Stimulated activated CD8-positive, alpha-beta memory T cell treated with anti-CD3 and anti-CD28 coated beads, Interleukin-4, amount 100 ng/mL, for 4 hours (primary cell): ENCODE data around the gene CBS.
"Not testable (repeated sequence)": the region's sequence is repeated elsewhere in the genome, so short reads cannot be mapped to it uniquely, and the experiment has no call there.

Experiments used
- DNase-seq, 2 donors: peaks; one replicate each; pipeline ENCODE4 v3.0.0-alpha.2; 2020; ENCODE audit warnings: low read depth in 2 of 2, low spot score in 1 of 2

CBS gene

DNA sequence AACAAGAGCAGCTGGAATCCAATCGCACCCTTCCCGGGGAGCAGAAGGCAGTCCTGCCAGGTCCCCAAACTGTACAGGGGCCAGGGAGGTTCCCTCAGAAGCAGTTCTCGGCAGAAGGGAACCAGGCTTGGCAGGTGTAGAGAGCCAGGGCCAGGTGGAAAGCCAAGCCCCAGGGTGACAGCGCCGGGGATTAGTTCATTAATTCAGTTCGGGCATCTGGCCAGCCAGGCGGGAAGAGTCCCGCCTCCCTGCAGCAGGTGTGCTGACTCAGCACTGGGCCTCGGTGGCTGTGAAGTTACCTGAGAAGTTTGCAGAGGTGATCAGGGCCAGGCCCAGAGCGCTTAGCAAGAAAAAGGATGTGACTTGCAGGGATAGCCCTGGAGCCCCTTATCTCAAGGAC is 6.0 kb downstream of the CBS start:
- not testable (repeated sequence) for DNase-seq

GRCh38 chr21:43068065-43068464 is 7.6 kb downstream of the CBS start:
- not testable (repeated sequence) for DNase-seq

DNA sequence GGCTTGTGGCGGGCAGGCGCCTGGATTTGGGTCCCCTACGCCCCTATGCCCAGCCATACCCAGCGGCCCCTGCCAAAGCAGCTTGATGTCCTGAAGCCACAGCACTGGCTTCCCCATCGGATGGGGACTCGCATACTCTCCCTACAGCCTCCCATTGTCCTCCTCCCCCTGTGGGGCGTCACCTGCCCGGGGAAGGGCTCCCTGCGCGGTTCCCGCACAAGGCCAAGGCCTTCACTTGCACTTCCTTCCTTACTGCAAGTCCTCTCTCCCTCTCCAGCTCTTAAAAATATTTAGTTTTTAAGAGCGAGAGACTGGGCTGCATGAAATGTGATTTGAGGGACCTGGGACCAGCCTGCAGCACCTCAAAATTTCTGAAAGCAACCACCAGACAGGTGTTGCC is 8.9 kb downstream of the CBS start:
- DNase-seq = not testable (repeated sequence)

DNA sequence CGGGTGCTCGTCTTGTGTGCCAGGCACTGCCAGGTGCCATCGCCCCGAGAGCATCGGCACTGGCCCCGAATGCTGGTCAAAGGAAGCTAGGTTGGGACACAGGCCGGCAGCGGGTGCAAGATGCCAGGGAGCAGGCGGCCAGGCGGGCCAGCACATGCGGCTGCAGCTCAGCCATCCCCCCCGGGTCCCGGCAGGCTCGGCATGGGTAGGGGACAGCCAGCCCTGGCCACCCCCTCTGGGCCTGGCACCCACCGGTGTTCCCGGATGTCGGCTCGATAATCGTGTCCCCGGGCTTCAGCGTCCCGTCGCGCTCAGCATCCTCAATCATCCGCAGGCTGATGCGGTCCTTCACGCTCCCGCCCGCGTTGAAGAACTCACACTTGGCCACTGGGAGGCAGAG is 9.6 kb downstream of the CBS start:
- not testable (repeated sequence) for DNase-seq

DNA sequence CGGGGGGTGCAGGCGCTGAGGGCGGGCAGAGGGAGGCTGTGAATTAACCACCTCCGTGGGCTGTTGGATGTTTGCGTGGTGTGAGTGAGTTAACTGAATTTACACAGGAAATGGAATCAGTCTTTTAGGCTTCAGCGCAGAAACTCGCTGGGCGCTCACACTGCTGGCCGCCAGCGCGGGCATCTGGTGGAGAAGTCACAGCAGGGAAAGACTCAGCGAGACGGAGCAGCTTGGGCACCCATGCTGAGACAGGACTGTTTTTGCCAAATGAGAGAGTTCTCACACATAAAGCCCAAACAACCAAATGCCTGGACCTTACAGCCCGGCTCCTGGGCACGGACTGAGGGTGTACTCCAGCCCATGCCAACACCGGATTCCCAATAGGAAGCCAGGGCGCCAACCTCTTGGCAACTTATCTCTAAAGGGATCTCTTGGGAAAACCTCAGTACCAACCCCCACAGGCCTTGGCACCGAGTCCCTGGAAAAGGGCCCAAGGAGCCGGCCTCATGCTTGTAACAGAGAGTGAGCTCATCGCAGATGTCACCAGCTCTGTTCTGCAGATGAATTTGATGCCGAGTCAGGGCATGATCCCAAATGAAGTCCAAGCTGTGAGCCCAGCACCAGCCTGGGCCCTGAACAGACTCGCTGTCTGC is 11.2 kb downstream of the CBS start:
- not testable (repeated sequence) for DNase-seq

DNA sequence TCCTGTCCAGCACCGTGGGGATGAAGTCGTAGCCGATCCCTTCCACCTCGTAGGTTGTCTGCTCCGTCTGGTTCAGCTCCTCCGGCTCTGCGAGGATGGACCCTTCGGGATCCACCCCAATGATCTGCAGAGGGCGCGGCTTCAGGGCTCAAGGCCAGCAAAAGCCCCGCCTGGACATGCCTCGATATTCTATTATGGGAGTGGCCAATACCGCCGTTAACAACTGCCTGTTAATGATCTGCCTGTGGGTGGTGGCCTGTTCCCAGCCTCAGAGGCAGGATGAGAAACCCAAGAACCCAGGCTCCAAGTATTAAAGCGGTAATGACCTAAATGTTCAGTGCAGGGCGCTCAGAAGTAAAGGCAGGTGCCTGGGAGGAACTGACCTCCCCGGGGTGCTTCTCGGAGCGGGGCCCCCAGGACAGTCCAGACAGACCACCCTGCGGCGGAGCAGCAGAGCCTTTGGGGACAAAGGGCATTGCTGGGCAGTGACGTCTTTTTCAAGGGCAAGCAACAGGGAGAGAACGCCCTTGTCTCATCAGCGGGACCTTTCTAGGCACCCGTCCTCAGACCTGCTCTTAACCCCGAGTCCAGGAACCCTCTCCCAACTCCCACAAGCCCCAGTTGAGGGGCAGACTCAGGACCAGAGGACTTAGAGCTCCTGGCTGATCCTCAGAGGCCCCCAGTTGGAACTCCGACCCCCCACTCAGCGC is 12.5 kb downstream of the CBS start:
- not testable (repeated sequence) for DNase-seq

DNA sequence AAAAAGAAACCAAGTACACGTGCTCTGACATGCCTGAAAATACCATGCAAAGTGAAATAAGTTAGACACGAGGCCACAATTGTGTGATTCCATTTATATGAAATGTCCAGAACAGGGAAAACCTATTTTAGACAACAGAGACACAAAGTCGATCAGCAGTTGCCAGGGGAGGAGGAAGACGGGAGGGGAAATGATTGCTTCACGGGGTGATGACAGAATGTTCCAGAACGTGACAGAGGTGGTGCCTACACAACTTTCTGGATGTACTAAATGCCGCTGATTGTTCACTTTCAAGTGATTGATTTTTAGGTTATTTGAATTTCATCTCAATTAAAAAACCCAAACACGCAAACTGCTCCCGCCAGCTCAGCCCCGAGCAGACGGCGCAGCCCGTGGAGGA is 22.5 kb downstream of the CBS start:
- not testable (repeated sequence) for DNase-seq

- not testable (repeated sequence) for DNase-seq
Observed at GRCh38 chr21:43045876-43046821, 29.5 kb downstream of the CBS start.

DNA sequence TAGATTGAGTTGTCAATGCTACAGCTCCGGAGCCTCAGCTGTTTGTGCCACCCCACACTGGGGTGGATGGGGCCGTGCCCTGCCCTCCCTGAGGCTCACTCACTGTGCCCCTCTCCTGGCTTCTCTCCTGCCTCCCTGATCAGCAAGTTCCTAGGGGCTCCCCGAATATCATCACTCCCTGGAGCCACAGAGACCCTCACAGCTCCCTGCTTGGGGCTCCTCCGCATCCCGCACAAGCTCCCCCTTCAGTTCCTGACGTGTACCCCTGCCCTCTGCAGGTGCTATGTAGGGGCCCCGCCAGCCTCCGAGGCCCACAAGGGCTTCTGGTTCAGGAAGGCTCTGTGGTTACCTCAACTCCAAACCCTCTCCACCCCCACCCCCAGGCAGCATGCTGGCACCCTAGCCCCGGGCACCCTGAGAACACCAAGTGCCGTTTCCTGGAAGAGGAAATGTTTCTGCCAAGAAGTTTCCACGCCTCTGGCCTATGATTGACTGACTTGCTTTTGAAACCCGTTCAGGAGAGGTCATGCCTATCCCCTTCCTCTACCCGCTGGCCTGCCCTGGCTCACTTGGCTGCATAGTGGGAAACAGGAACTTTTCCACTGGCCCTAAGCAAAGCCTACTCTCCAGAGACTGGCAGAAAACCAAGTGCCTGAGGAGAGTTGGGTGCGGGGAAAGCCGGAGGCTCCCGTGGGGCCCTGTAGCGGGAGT is 30.3 kb downstream of the CBS start:
- DNase-seq = not testable (repeated sequence)

DNA sequence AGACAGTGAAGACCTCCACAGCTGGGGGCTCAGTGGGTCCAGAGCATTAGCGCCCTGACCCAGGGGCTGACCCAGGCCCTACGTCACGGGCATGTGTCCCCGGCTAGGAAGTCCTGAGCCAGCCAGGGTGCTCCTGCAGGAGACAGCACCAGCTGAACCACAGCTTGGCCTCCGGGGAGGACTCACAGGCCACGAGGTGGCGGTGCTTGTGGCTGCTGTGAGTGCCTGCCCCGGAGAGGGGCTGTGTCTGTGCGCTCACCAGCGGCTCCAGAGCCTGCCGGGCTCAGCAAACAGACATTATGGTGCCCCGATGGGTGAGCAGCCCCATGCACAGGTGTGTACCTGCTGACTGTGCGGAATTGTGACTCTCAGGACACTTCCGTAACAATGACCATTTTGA is 31.1 kb downstream of the CBS start:
- not testable (repeated sequence) for DNase-seq

DNA sequence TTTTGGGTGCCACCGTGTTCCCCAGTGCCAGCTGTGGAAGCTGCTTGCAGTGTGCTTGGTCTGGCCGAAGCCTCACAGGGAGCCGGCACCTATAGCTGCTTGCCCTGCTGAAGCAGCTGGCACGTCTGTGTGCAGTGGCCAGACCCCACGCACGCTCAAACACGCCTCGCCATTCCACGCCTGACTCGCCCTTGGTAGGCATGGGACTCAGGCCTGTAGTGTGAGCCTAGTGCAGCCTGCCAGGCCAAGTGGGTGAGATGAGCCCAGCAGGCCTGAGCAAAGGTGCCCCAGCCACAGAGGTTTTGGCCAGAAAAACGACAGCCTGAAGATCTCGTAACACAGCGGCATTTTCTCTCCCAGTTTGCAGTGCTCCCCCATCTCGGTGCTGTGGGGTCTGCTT is 32.3 kb downstream of the CBS start:
- not testable (repeated sequence) for DNase-seq

DNA sequence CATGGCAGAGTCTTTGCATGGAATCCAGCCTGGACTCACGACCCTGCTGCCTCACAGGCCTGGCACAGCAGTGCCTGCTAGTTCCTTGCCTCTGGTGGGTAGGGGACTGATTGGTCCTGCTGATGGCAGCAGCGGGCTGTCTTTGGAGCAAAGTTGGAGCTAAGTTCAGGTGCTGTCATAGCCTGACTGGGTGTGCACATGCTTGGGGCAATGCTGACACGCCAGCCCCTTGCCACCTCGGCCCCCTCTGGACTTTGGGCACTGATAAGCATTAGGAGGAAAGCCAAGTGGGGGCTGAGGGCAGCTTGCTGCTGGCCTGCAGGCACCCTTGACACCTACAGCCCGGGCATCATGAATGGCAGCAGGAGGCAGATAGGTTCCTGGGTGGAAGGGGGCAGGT is 33.5 kb downstream of the CBS start:
- DNase-seq = not testable (repeated sequence)

- not testable (repeated sequence) for DNase-seq
Observed at GRCh38 chr21:43038659-43039044, 37.0 kb downstream of the CBS start.

DNA sequence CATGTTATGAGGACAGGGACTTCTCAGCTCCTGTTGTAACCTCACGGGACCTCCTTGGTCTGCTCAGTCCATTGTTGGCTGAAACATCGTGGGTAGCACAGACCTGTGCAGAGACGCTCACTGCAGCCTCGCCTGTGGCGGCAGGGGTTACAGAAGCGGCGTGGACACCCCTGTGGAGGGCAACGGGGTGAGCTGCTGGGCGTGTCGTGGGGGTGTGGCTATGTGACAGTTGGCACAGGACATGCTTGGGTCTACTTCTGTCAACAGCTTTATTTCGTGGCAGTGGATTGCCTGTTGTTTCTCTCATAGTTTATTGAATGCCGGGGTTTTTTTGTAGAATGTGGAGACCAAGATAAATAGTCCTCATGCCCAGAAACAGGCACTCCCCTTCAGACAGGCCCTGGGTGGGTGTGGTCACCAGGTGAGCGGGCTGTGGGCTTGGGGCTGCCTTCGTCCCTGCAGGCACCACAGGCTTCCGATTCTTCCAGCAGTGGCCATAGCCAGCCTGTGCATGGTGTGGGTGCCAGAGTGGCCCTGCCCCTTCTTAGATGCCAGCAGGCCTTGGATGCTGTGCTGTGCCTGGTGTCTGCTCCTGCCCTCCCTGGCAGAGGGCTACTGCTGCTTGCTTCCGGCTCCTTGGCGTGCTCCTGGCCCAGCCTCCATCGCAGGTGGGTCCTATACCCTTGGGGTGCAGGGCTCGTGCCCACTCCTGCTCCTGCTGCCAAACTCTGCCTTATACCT is 37.5 kb downstream of the CBS start:
- not testable (repeated sequence) for DNase-seq

GRCh38 chr21:43036889-43037288 is 38.7 kb downstream of the CBS start:
- not testable (repeated sequence) for DNase-seq

DNA sequence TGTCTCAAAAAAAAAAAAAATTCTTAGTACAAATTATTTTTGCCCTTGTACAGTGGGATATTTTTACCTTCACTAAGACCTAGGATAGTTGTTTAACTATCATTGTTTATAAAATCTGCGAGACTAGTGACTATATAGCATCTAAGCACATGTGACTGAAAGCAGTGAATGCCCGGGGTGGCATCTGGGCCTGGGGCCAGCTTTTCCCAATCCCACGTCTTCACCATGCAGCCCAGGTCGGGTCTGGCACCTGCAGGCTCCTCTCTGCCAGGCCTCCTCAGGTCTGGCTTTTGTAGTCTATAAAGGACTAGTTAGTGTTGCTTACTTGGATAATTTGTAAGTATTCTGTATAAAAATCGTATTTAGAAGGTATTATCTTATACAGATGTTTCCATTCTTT is 40.8 kb downstream of the CBS start:
- no peak for DNase-seq

DNA sequence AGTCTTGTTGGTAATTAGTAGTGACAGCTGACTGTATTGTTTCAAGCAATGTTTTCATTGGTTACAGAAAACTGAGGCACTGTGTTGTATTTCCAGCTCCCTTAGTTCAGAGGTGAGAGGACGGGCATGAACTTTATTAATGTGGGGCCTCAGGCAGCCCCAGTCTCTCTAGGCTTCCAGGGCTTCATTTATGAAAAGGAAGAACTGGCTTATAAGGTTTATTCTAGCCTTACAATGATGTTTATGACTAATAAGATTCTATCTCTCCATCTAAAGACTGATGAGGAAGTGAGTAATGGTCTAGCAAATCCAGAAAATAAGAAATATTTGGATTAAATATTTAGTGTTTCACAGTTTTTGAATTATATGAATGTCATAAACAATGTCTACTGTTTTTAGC is 41.5 kb downstream of the CBS start:
- no peak for DNase-seq

GRCh38 chr21:43031121-43031619 is 44.5 kb downstream of the CBS start:
- DNase-seq = no peak

DNA sequence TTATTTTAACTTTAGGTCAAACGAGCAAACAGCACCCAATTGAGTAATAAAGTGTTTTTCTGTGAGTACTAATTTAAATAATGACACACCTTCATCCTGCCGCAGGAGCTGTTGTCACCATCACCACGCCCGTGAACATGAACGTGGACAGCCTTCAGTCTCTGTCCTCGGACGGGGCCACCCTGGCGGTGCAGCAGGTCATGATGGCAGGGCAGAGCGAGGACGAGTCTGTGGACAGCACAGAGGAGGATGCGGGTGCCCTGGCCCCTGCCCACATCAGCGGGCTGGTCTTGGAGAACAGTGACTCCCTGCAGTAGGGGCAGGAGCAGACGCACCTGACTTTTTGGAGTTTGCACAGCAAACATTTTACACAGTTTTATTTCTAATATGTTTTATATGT is 45.9 kb downstream of the CBS start:
- DNase-seq = no peak
